Measurements from ENCODE around the gene SPRY1. TPM values are rescaled to one million over a fixed set of nuclear protein-coding genes. Genes with fewer than 3 reads are reported as not detected.

SPRY1 gene
- total RNA-seq, 1 experiment from 2014 or later: 4.8 TPM

DNA sequence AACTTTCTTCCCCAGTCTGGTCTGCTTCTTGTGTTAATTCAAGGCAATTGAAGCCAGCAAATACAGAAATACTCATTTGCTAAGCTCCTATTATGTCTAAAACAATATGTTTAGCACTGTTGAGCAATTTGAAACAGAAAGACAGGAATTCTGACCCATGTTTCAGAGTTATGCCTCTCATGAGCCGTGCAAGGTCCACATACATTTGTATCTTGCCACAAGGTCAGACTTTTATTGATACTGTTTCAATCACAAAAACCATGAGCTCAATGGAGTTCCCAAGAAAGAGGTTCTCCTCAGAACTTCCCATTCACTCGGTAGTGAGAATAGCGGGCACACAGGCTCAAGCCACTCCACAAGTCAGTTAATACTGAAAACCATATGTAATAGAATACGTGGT is 47.6 kb upstream of the SPRY1 start:
- CTCF ChIA-PET: no interaction called here
- H3K4me1 ChIP-seq (ENCODE audit: control insufficient read depth in 1 of 2, insufficient read depth in 2 of 2, low read length in 2 of 2): no peaks in the 10 kb centered on the region
- no peak overlapping the region for H3K27ac ChIP-seq (ENCODE audit: low read depth, low read length)

More for the DNA sequence above, 47.6 kb upstream of the SPRY1 start:
- POLR2A ChIA-PET: no interaction called here
- TF ChIP-seq JUND (IDR thresholded peaks at IDR 0.05) (no peak), TCF7L2 (IDR thresholded peaks at IDR 0.05; ENCODE audit: borderline replicate concordance, extremely low read depth, insufficient read depth, insufficient read length) (no peak), POLR2A (IDR thresholded peaks at IDR 0.05; ENCODE audit: borderline replicate concordance, extremely low read depth, insufficient read depth, insufficient read length) (no peak), EGR1 (IDR thresholded peaks at IDR 0.05; ENCODE audit: low read depth) (no peak), RAD21 (IDR thresholded peaks at IDR 0.05; ENCODE audit: low read depth) (no peak), ZFX (IDR thresholded peaks at IDR 0.05) (no peak), EZH2 (IDR thresholded peaks at IDR 0.05) (no peak), SP1 (IDR thresholded peaks at IDR 0.05; ENCODE audit: low read depth) (no peak), CEBPB (IDR thresholded peaks at IDR 0.05; ENCODE audit: low read depth) (no peak), POLR2AphosphoS5 (IDR thresholded peaks at IDR 0.05; ENCODE audit: low read depth, low read length) (no peak), YY1 (IDR thresholded peaks at IDR 0.05; ENCODE audit: extremely low read depth, insufficient replicate concordance, low read depth, low read length) (no peak)
- TF ChIP-seq, protein P1, sequence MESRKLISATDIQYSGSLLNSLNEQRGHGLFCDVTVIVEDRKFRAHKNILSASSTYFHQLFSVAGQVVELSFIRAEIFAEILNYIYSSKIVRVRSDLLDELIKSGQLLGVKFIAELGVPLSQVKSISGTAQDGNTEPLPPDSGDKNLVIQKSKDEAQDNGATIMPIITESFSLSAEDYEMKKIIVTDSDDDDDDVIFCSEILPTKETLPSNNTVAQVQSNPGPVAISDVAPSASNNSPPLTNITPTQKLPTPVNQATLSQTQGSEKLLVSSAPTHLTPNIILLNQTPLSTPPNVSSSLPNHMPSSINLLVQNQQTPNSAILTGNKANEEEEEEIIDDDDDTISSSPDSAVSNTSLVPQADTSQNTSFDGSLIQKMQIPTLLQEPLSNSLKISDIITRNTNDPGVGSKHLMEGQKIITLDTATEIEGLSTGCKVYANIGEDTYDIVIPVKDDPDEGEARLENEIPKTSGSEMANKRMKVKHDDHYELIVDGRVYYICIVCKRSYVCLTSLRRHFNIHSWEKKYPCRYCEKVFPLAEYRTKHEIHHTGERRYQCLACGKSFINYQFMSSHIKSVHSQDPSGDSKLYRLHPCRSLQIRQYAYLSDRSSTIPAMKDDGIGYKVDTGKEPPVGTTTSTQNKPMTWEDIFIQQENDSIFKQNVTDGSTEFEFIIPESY (IDR thresholded peaks at IDR 0.05; ENCODE audit: extremely low read depth, insufficient replicate concordance, low read length): no peak
- TF ChIP-seq, protein P2, sequence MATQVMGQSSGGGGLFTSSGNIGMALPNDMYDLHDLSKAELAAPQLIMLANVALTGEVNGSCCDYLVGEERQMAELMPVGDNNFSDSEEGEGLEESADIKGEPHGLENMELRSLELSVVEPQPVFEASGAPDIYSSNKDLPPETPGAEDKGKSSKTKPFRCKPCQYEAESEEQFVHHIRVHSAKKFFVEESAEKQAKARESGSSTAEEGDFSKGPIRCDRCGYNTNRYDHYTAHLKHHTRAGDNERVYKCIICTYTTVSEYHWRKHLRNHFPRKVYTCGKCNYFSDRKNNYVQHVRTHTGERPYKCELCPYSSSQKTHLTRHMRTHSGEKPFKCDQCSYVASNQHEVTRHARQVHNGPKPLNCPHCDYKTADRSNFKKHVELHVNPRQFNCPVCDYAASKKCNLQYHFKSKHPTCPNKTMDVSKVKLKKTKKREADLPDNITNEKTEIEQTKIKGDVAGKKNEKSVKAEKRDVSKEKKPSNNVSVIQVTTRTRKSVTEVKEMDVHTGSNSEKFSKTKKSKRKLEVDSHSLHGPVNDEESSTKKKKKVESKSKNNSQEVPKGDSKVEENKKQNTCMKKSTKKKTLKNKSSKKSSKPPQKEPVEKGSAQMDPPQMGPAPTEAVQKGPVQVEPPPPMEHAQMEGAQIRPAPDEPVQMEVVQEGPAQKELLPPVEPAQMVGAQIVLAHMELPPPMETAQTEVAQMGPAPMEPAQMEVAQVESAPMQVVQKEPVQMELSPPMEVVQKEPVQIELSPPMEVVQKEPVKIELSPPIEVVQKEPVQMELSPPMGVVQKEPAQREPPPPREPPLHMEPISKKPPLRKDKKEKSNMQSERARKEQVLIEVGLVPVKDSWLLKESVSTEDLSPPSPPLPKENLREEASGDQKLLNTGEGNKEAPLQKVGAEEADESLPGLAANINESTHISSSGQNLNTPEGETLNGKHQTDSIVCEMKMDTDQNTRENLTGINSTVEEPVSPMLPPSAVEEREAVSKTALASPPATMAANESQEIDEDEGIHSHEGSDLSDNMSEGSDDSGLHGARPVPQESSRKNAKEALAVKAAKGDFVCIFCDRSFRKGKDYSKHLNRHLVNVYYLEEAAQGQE (IDR thresholded peaks at IDR 0.05; ENCODE audit: low read depth): no peak
- Histone ChIP-seq H4K20me1 (ENCODE audit: insufficient read depth) (no peaks in the 10 kb centered on the region), H3K27me3 (ENCODE audit: insufficient read depth, low read length) (no peaks in the 10 kb centered on the region), H3K9me2 (ENCODE audit: insufficient read depth) (no peaks in the 10 kb centered on the region), H3K9ac (ENCODE audit: low read length) (no peak overlapping the region), H3K9me3 (ENCODE audit: control insufficient read depth in 1 of 2, insufficient read depth in 1 of 2, low read depth in 1 of 2, low read length in 2 of 2) (no peaks in the 10 kb centered on the region), H3K4me2 (ENCODE audit: low read length) (no peak overlapping the region), H2AFZ (ENCODE audit: low read depth, low read length, poor library complexity, severe bottlenecking) (no peak overlapping the region), H3K36me3 (ENCODE audit: control insufficient read depth in 1 of 2, insufficient read depth in 2 of 2, low read length in 2 of 2) (no peaks in the 10 kb centered on the region), H3K4me3 (replicated peaks in 1 of 2; ENCODE audit: low read depth in 1 of 2, low read length in 2 of 2) (no peak overlapping the region), H3K79me2 (ENCODE audit: insufficient read depth, low read length) (no peaks in the 10 kb centered on the region)
- ATAC-seq (no peak), DNase-seq (ENCODE audit: low read depth, low spot score) (no peak)
- RAD21 ChIA-PET (ENCODE audit: low non-redundant PET in 1 of 2, low total read pairs in 2 of 2, uncharacterized antibody in 2 of 2, unreplicated experiment in 2 of 2): no interaction called here
- BruUV-seq (replicated peaks): no TSS peak
- intact Hi-C loops (cut with micrococcal nuclease): no loop called here
